ENCODE data around the gene CACNA2D1. TPM values are rescaled to one million over a fixed set of nuclear protein-coding genes. Genes with fewer than 3 reads are reported as not detected.

The CACNA2D1 gene
- total RNA-seq, 1 donor: 63.5 TPM

GRCh38 chr7:82212466-82212865, 231.1 kb downstream of the CACNA2D1 start:
- no peak overlapping the region for H3K4me3 ChIP-seq (ENCODE audit: low read depth, low read length)
- DNase-seq (ENCODE audit: low read depth): no peak
- no peak for TF ChIP-seq CTCF (IDR thresholded peaks at IDR 0.05; ENCODE audit: insufficient read depth, low read depth, low read length)

GRCh38 chr7:82211333-82211732, 232.2 kb downstream of the CACNA2D1 start:
- no peak overlapping the region for H3K4me3 ChIP-seq (ENCODE audit: low read depth, low read length)
- no peak for TF ChIP-seq CTCF (IDR thresholded peaks at IDR 0.05; ENCODE audit: insufficient read depth, low read depth, low read length)
- no peak for DNase-seq (ENCODE audit: low read depth)

- no peak for TF ChIP-seq CTCF (IDR thresholded peaks at IDR 0.05; ENCODE audit: insufficient read depth, low read depth, low read length)
- DNase-seq (ENCODE audit: low read depth): peak; percentile 41
- H3K4me3 ChIP-seq (ENCODE audit: low read depth, low read length): no peak overlapping the region
These were observed 233.0 kb downstream of the CACNA2D1 start for GRCh38 chr7:82210416-82211184.

- no peak for DNase-seq (ENCODE audit: low read depth)
- no peak overlapping the region for H3K4me3 ChIP-seq (ENCODE audit: low read depth, low read length)
- TF ChIP-seq CTCF (IDR thresholded peaks at IDR 0.05; ENCODE audit: insufficient read depth, low read depth, low read length): no peak
These were observed 234.3 kb downstream of the CACNA2D1 start for GRCh38 chr7:82209179-82209747.

- DNase-seq (ENCODE audit: low read depth): peak; percentile 53
- no peak for TF ChIP-seq CTCF (IDR thresholded peaks at IDR 0.05; ENCODE audit: insufficient read depth, low read depth, low read length)
These were observed 238.9 kb downstream of the CACNA2D1 start for GRCh38 chr7:82204694-82205093.

GRCh38 chr7:82202965-82203364, 240.6 kb downstream of the CACNA2D1 start:
- no peak for DNase-seq (ENCODE audit: low read depth)
- no peak for TF ChIP-seq CTCF (IDR thresholded peaks at IDR 0.05; ENCODE audit: insufficient read depth, low read depth, low read length)
- H3K4me3 ChIP-seq (ENCODE audit: low read depth, low read length): no peak overlapping the region

More at GRCh38 chr7:82204694-82205093, 238.9 kb downstream of the CACNA2D1 start:
- H3K4me3 ChIP-seq (ENCODE audit: low read depth, low read length): no peak overlapping the region

Data from fibroblast of villous mesenchyme (primary cell).